Kidney (tissue), 14 donors: ENCODE measurements around the gene TRMU. TPM values are rescaled to one million over a fixed set of nuclear protein-coding genes. Genes with fewer than 3 reads are reported as not detected.
A peak's percentile ranks its signal among the peaks of the same experiment; 100 is the strongest.

Experiments used
- DNase-seq, 5 donors: peaks; one replicate each; pipeline ENCODE4 v3.0.0-alpha.2; 2013 to 2020
- FAIRE-seq: peaks from 2 replicates; lab custom pipeline; 2012; peaks lifted over from hg19 to GRCh38; lab: Jason Lieb, UNC
- H3K27ac ChIP-seq, 2 donors: one replicate each; pipeline ENCODE4 v1.7.0; 2013; ENCODE audit warnings: low read depth in 2 of 2, low read length in 2 of 2, inconsistent platforms in 1 of 2
- H3K27me3 ChIP-seq: one replicate; pipeline ENCODE4 v1.7.1; 2013; ENCODE audit warnings: low read length, inconsistent platforms; ENCODE audit not compliant: control insufficient read depth, insufficient read depth
- H3K36me3 ChIP-seq, 3 donors: one replicate each; pipeline versions ENCODE4 v1.7.0 to v1.7.1; 2013; ENCODE audit warnings: low read length in 3 of 3, control low read depth in 1 of 3, inconsistent platforms in 1 of 3; ENCODE audit not compliant: insufficient read depth in 3 of 3, control insufficient read depth in 2 of 3
- H3K4me1 ChIP-seq, 3 donors: one replicate each; pipeline versions ENCODE4 v1.7.0 to v1.7.1; 2013; ENCODE audit warnings: low read length in 3 of 3, inconsistent platforms in 1 of 3, low read depth in 1 of 3; ENCODE audit not compliant: control insufficient read depth in 2 of 3, insufficient read depth in 2 of 3
- H3K4me3 ChIP-seq, 3 donors: one replicate each; pipeline versions ENCODE4 v1.7.0 to v1.8.1; 2013; ENCODE audit warnings: low read length in 3 of 3, control low read depth in 1 of 3, inconsistent platforms in 1 of 3
- H3K9ac ChIP-seq, 3 donors: one replicate each; pipeline versions ENCODE4 v1.7.0 to v1.7.1; 2013; ENCODE audit warnings: low read length in 3 of 3, control low read depth in 1 of 3, inconsistent platforms in 1 of 3
- H3K9me3 ChIP-seq, 3 donors: one replicate each; pipeline versions ENCODE4 v1.7.0 to v1.7.1; 2013; ENCODE audit warnings: low read length in 3 of 3, control low read depth in 1 of 3, inconsistent platforms in 1 of 3; ENCODE audit not compliant: control insufficient read depth in 2 of 3, insufficient read depth in 1 of 3
- intact Hi-C: fragments of 100-400 bp; cut with DNase I; formaldehyde crosslinking; loops from one replicate; pipeline ENCODE4 v1.11.1; 2022
- polyA plus RNA-seq: library from polyadenylated mRNA; stranded (reverse); fragments of 350-450 nt; fragmentation: Illumina TruSeq; extraction: RNeasy Lipid Tissue Mini Kit (QIAGEN cat#74804); gene quantifications from one replicate; pipeline ENCODE4 v1.2.3, GENCODE V29; 2014; ENCODE audit warnings: low read depth, low replicate concordance; ENCODE audit not compliant: insufficient read depth
- total RNA-seq: library from RNA; stranded (reverse); fragmentation: NEBNext Ultra II Directional; extraction: Animal tissue kit (Norgen Biotek cat#: 25700); gene quantifications from one replicate; pipeline ENCODE4 v1.2.1, GENCODE V29; 2021
- TF ChIP-seq, protein P1 (sequence below): IDR thresholded peaks from 3 replicates; pipeline ENCODE4 v1.5.1; 2012; ENCODE audit warnings: mild to moderate bottlenecking, moderate library complexity, borderline replicate concordance; ENCODE audit not compliant: insufficient read depth; ENCODE audit errors: extremely low read depth
- donor health status: control.
- donor health status: control.
- donor health status: control.
- donor health status: control.
- donor health status: control.
- donor health status: DM: yes; HTN: yes; CAD: no.
- donor health status: Normal renal cell carcinoma (clear cell type).

Gene TRMU
- total and polyA plus RNA-seq, 2 donors from 2014 or later, result 40.5 to 41.1 TPM

- FAIRE-seq (no peak), DNase-seq (peak in 4 of 5 donors; percentile 23 to 58 (median 29))
- TF ChIP-seq, protein P1, sequence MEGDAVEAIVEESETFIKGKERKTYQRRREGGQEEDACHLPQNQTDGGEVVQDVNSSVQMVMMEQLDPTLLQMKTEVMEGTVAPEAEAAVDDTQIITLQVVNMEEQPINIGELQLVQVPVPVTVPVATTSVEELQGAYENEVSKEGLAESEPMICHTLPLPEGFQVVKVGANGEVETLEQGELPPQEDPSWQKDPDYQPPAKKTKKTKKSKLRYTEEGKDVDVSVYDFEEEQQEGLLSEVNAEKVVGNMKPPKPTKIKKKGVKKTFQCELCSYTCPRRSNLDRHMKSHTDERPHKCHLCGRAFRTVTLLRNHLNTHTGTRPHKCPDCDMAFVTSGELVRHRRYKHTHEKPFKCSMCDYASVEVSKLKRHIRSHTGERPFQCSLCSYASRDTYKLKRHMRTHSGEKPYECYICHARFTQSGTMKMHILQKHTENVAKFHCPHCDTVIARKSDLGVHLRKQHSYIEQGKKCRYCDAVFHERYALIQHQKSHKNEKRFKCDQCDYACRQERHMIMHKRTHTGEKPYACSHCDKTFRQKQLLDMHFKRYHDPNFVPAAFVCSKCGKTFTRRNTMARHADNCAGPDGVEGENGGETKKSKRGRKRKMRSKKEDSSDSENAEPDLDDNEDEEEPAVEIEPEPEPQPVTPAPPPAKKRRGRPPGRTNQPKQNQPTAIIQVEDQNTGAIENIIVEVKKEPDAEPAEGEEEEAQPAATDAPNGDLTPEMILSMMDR, result no peak
- Histone ChIP-seq H3K27ac (no peak overlapping the region), H3K9ac (peak overlapping the region in 1 of 3 donors; percentile 23), H3K36me3 (peaks cover 0 to 8% (median 0%) of the 10 kb centered on the region in 3 donors), H3K4me3 (peak overlapping the region; percentile 19 to 67 (median 59)), H3K27me3 (no peaks in the 10 kb centered on the region), H3K4me1 (peaks cover 0 to 6% (median 6%) of the 10 kb centered on the region in 3 donors), H3K9me3 (no peaks in the 10 kb centered on the region)
- intact Hi-C loops, result no loop called here
Measured at GRCh38 chr22:46297151-46297812, 38.2 kb upstream of the TRMU start.

- peak in 1 of 5 donors; percentile 48 for DNase-seq
- intact Hi-C loops, result no loop called here
Measured at GRCh38 chr22:46299101-46299500, 36.4 kb upstream of the TRMU start.

DNA sequence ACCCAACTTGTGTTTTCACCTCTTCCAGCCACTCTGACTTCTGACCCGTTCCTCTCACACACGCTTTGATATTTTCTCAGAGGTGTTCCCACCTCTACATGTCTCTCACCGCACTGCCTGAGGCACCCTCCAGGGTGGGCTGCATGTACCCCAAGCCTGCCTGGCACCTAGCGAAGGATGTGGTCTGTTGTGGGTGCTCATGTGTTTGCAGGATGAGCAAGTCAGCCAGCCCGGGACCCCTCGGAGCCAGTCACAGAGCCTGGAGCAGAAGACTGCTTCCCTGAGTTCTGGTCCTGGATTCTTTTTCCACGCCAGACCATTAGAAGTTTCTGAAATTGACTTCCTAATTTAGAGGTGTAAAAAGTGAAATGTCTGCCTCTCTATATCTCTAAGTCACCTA is 35.0 kb upstream of the TRMU start:
- Histone ChIP-seq H3K9ac (no peak overlapping the region), H3K4me1 (peaks cover 0 to 6% (median 6%) of the 10 kb centered on the region in 3 donors), H3K36me3 (no peaks in the 10 kb centered on the region), H3K9me3 (no peaks in the 10 kb centered on the region), H3K27ac (no peak overlapping the region), H3K4me3 (no peak overlapping the region), H3K27me3 (no peaks in the 10 kb centered on the region)
- DNase-seq, result peak in 1 of 5 donors; percentile 52
- TF ChIP-seq, protein P1, result no peak
- no peak for FAIRE-seq
- intact Hi-C loops, result loop anchor here (10.0 kb wide), 1 partner anchor 306 kb away; no protein-coding TSS in a partner anchor

More at GRCh38 chr22:46299101-46299500, 36.4 kb upstream of the TRMU start:
- FAIRE-seq, result no peak
- Histone ChIP-seq H3K36me3 (no peaks in the 10 kb centered on the region), H3K27ac (no peak overlapping the region), H3K9ac (no peak overlapping the region), H3K4me1 (peaks cover 0 to 6% (median 6%) of the 10 kb centered on the region in 3 donors), H3K9me3 (no peaks in the 10 kb centered on the region), H3K27me3 (no peaks in the 10 kb centered on the region), H3K4me3 (no peak overlapping the region)
- TF ChIP-seq, protein P1, result no peak
